Right atrium auricular region (tissue), 2 donors: ENCODE results near the gene RETN. TPM values are rescaled to one million over a fixed set of nuclear protein-coding genes. Genes with fewer than 3 reads are reported as not detected.

Experiments used
- DNase-seq: peaks from one replicate; pipeline ENCODE4 v3.0.0-alpha.2; 2019; ENCODE audit warnings: low spot score
- H3K27ac ChIP-seq, 2 donors: fragments of 200-600 bp; sonication (generic); 1 replicate in 1 of 2; 2 replicates in 1 of 2; pipeline ENCODE4 v1.5.1; 2016 to 2019
- H3K27me3 ChIP-seq, 2 donors: fragments of 200-600 bp; sonication (generic); one replicate each; pipeline versions ENCODE4 v1.5.1 to v1.6.0; 2017 to 2019
- H3K36me3 ChIP-seq: fragments of 200-600 bp; sonication (generic); one replicate; pipeline ENCODE4 v1.5.1; 2016
- H3K4me1 ChIP-seq, 2 donors: fragments of 200-600 bp; sonication (generic); one replicate each; pipeline versions ENCODE4 v1.5.1 to v1.6.0; 2017 to 2019
- H3K4me3 ChIP-seq, 2 donors: fragments of 200-600 bp; sonication (generic); 1 replicate in 1 of 2; 2 replicates in 1 of 2; pipeline ENCODE4 v1.5.1; 2017 to 2019; ENCODE audit warnings: mild to moderate bottlenecking in 1 of 2, moderate library complexity in 1 of 2
- H3K9me3 ChIP-seq, 2 donors: fragments of 200-600 bp; sonication (generic); one replicate each; pipeline ENCODE4 v1.5.1; 2019
- CTCF ChIP-seq, 2 donors: fragments of 200-600 bp; sonication (generic); IDR thresholded peaks; one replicate each; pipeline ENCODE4 v1.5.1; 2019; ENCODE audit warnings: antibody characterized with exemption in 2 of 2
- total RNA-seq, 2 donors: library from RNA; depleted of rRNA; stranded (reverse); fragments of >200 nt; gene quantifications; one replicate each; pipeline ENCODE4 v1.1.0, GENCODE V29; 2016

The RETN gene
- total RNA-seq, 2 donors from 2014 or later, result not detected

- H3K27me3 ChIP-seq, result no peaks in the 10 kb centered on the region
- no peaks in the 10 kb centered on the region for H3K36me3 ChIP-seq
- H3K9me3 ChIP-seq, result no peaks in the 10 kb centered on the region
- no peak overlapping the region for H3K27ac ChIP-seq
- H3K4me3 ChIP-seq, result no peak overlapping the region
- no peak for TF ChIP-seq CTCF (IDR thresholded peaks at IDR 0.05)
- H3K4me1 ChIP-seq, result peaks cover 0 to 8% of the 10 kb centered on the region in 2 donors
- DNase-seq, result no peak
Measured at GRCh38 chr19:7650148-7650547, 18.7 kb upstream of the RETN start.

GRCh38 chr19:7652061-7652641 is 16.7 kb upstream of the RETN start:
- Histone ChIP-seq H3K4me3 (peak overlapping the region in 1 of 2 donors; percentile 35), H3K4me1 (peaks cover 0 to 8% of the 10 kb centered on the region in 2 donors), H3K36me3 (no peaks in the 10 kb centered on the region), H3K27ac (no peak overlapping the region), H3K9me3 (no peaks in the 10 kb centered on the region), H3K27me3 (no peaks in the 10 kb centered on the region)
- peak; percentile 81 for DNase-seq
- peak; percentile 97 to 98 for TF ChIP-seq CTCF (IDR thresholded peaks at IDR 0.05)

GRCh38 chr19:7654401-7654800 is 14.4 kb upstream of the RETN start:
- Histone ChIP-seq H3K36me3 (no peaks in the 10 kb centered on the region), H3K27me3 (no peaks in the 10 kb centered on the region), H3K4me1 (peaks cover 0 to 8% of the 10 kb centered on the region in 2 donors), H3K27ac (no peak overlapping the region), H3K4me3 (no peak overlapping the region), H3K9me3 (no peaks in the 10 kb centered on the region)
- DNase-seq, result no peak
- TF ChIP-seq CTCF (IDR thresholded peaks at IDR 0.05), result no peak

GRCh38 chr19:7655581-7655980 is 13.3 kb upstream of the RETN start:
- Histone ChIP-seq H3K9me3 (no peaks in the 10 kb centered on the region), H3K27me3 (no peaks in the 10 kb centered on the region), H3K36me3 (no peaks in the 10 kb centered on the region), H3K4me1 (peaks cover 0 to 8% of the 10 kb centered on the region in 2 donors), H3K4me3 (no peak overlapping the region), H3K27ac (no peak overlapping the region)
- no peak for DNase-seq
- no peak for TF ChIP-seq CTCF (IDR thresholded peaks at IDR 0.05)

- Histone ChIP-seq H3K9me3 (no peaks in the 10 kb centered on the region), H3K4me1 (peaks cover 0 to 2% of the 10 kb centered on the region in 2 donors), H3K4me3 (no peak overlapping the region), H3K36me3 (no peaks in the 10 kb centered on the region), H3K27ac (no peak overlapping the region), H3K27me3 (no peaks in the 10 kb centered on the region)
- no peak for TF ChIP-seq CTCF (IDR thresholded peaks at IDR 0.05)
- no peak for DNase-seq
Measured at GRCh38 chr19:7657131-7657751, 11.6 kb upstream of the RETN start.
